GM15510 (cell line): ENCODE data around the gene SYNE1.

Experiments used
- POLR2A ChIP-seq: IDR thresholded peaks from 3 replicates; pipeline ENCODE4 v1.6.1; 2011; ENCODE audit warnings: borderline replicate concordance; ENCODE audit not compliant: insufficient read length; ENCODE audit errors: extremely low read depth

SYNE1 gene

GRCh38 chr6:152355166-152355565 lies 282.0 kb downstream of the SYNE1 start:
- TF ChIP-seq POLR2A = no peak

- no peak for TF ChIP-seq POLR2A
These were observed 283.7 kb downstream of the SYNE1 start for GRCh38 chr6:152353440-152353839.

GRCh38 chr6:152351742-152352141 lies 285.4 kb downstream of the SYNE1 start:
- no peak for TF ChIP-seq POLR2A

- no peak for TF ChIP-seq POLR2A
These were observed 286.1 kb downstream of the SYNE1 start for GRCh38 chr6:152351110-152351509.

GRCh38 chr6:152348116-152348515 lies 289.0 kb downstream of the SYNE1 start:
- TF ChIP-seq POLR2A = no peak

- no peak for TF ChIP-seq POLR2A
These were observed 293.3 kb downstream of the SYNE1 start for GRCh38 chr6:152343735-152344360.

- TF ChIP-seq POLR2A = no peak
These were observed 295.6 kb downstream of the SYNE1 start for GRCh38 chr6:152341596-152341995.

- no peak for TF ChIP-seq POLR2A
These were observed 298.6 kb downstream of the SYNE1 start for GRCh38 chr6:152338335-152339125.

GRCh38 chr6:152334555-152334954 lies 302.6 kb downstream of the SYNE1 start:
- TF ChIP-seq POLR2A = no peak

- TF ChIP-seq POLR2A = no peak
These were observed 306.2 kb downstream of the SYNE1 start for GRCh38 chr6:152330961-152331360.

- TF ChIP-seq POLR2A = no peak
These were observed 307.3 kb downstream of the SYNE1 start for GRCh38 chr6:152329638-152330448.

- TF ChIP-seq POLR2A = no peak
These were observed 313.8 kb downstream of the SYNE1 start for GRCh38 chr6:152323376-152323775.

GRCh38 chr6:152318278-152318677 lies 318.9 kb downstream of the SYNE1 start:
- TF ChIP-seq POLR2A = no peak

- no peak for TF ChIP-seq POLR2A
These were observed 321.1 kb downstream of the SYNE1 start for GRCh38 chr6:152316024-152316423.

- no peak for TF ChIP-seq POLR2A
These were observed 322.7 kb downstream of the SYNE1 start for GRCh38 chr6:152314483-152314832.
